Thymus (tissue), 11 donors: ENCODE data around the gene DUSP18. TPM values are rescaled to one million over a fixed set of nuclear protein-coding genes. Genes with fewer than 3 reads are reported as not detected.
A peak's percentile ranks its signal among the peaks of the same experiment; 100 is the strongest.

Experiments
- DNase-seq, 9 donors: peaks; one replicate each; pipeline ENCODE4 v3.0.0-alpha.2; 2013; ENCODE audit warnings: low spot score in 9 of 9, low read depth in 6 of 9, missing footprints in 1 of 9
- H3K27ac ChIP-seq, 2 donors: one replicate each; pipeline ENCODE4 v1.5.1; 2013; ENCODE audit warnings: control low read depth in 1 of 2, low read depth in 1 of 2, low read length in 1 of 2, mild to moderate bottlenecking in 1 of 2, moderate library complexity in 1 of 2
- H3K27me3 ChIP-seq, 2 donors: one replicate each; pipeline ENCODE4 v1.5.1; 2013; ENCODE audit warnings: low read length in 1 of 2; ENCODE audit not compliant: control insufficient read depth in 2 of 2, insufficient read depth in 1 of 2
- H3K36me3 ChIP-seq, 2 donors: one replicate each; pipeline ENCODE4 v1.5.1; 2013; ENCODE audit warnings: low read length in 1 of 2, mild to moderate bottlenecking in 1 of 2, moderate library complexity in 1 of 2; ENCODE audit not compliant: control insufficient read depth in 2 of 2, insufficient read depth in 2 of 2
- H3K4me1 ChIP-seq, 2 donors: one replicate each; pipeline ENCODE4 v1.5.1; 2013; ENCODE audit warnings: low read length in 2 of 2; ENCODE audit not compliant: control insufficient read depth in 2 of 2, insufficient read depth in 2 of 2
- H3K4me3 ChIP-seq, 2 donors: one replicate each; pipeline ENCODE4 v1.5.1; 2013; ENCODE audit warnings: low read length in 2 of 2, control low read depth in 1 of 2, mild to moderate bottlenecking in 1 of 2
- H3K9me3 ChIP-seq, 2 donors: one replicate each; pipeline ENCODE4 v1.5.1; 2013; ENCODE audit warnings: low read length in 1 of 2, mild to moderate bottlenecking in 1 of 2; ENCODE audit not compliant: control insufficient read depth in 2 of 2, insufficient read depth in 1 of 2
- WGBS: extraction: QIAGEN DNeasy Blood & Tissue Kit; methylation state at CpG from one replicate; pipeline ENCODE4 v1.1.7; 2013; 5-methylcytosine and 5-hydroxymethylcytosine counted together
- polyA plus RNA-seq: library from polyadenylated mRNA; stranded (reverse); fragments of 200-250 nt; gene quantifications from one replicate; pipeline ENCODE4 v1.2.3, GENCODE V29; 2013
- total RNA-seq: library from RNA; stranded (reverse); fragments of 120-200 nt; gene quantifications from one replicate; pipeline ENCODE4 v1.2.4, GENCODE V29; 2013
- donor health status: healthy.

Gene DUSP18
- total and polyA plus RNA-seq, 2 donors, result 3.3 to 6.4 TPM

DNA sequence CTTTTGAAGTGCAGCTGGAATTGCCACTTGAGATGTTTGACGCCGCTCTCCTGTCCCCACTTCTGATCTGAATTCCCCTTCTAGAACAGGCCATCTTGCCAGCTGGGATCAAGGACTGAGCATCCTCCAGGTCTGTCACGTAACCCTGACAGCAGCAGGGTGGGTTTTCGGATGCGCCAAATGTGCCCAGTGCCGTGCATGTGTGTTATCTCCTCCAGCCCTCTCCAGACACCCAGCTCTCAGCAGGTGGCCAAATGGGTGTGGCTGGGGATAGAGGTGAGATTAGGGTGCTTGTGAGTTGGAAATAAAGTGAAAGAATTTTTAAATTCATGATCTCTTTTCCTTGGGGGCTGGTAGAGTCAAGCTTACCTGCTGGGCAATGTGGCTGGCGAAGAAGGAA is 30.3 kb upstream of the DUSP18 start:
- Histone ChIP-seq H3K4me3 (no peak overlapping the region), H3K9me3 (peaks cover 0 to 3% of the 10 kb centered on the region in 2 donors), H3K4me1 (peaks cover 3 to 5% of the 10 kb centered on the region in 2 donors), H3K36me3 (no peaks in the 10 kb centered on the region), H3K27me3 (peaks cover 35 to 50% of the 10 kb centered on the region in 2 donors), H3K27ac (no peak overlapping the region)
- DNase-seq, result no peak
- 97% methylated on average over 7 of the region's 7 CpGs for WGBS

DNA sequence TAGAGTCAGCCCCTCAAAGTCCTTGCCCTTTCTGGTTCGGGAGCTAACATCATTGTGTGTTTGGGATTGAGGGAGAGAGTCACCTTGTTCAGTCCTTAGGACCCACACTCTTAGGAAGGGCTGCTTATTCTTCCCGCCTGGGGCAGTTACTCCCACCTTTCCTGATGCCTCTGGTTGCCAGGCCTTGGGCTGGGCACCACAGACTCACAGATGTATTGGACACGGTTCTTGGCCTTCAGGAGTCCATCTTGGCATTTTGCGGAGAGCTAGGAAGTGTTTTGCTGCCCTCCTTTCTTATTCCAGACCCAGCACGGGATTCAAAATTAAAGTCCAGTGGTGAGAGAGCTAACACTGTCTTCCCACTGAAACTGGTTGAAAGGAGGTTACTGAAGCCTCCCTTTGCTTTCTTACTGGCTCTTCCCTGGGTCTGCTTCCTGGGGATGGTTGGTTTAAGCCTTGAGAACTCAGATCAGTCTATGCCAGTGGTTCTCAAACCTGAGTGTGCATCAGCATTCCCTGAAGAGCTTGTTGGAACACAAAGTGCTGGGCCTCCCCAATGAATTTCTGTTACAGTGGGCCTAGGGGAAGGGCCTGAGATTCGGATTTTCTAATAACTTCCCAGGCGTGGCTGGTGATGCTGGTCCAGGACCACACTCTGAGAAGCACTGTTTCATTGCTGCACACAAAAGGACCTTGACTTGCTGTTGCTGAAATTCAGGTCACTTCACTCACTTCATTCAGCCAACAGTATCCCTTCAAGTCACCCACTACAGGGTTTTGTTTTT is 28.4 kb upstream of the DUSP18 start:
- Histone ChIP-seq H3K27ac (no peak overlapping the region), H3K27me3 (peaks cover 39 to 66% of the 10 kb centered on the region in 2 donors), H3K4me1 (peaks cover 3 to 5% of the 10 kb centered on the region in 2 donors), H3K36me3 (no peaks in the 10 kb centered on the region), H3K9me3 (peaks cover 0 to 3% of the 10 kb centered on the region in 2 donors), H3K4me3 (no peak overlapping the region)
- WGBS, result 96% methylated on average over 7 of the region's 7 CpGs
- no peak for DNase-seq

GRCh38 chr22:30695351-30695851 is 27.7 kb upstream of the DUSP18 start:
- H3K4me1 ChIP-seq, result peaks cover 3 to 5% of the 10 kb centered on the region in 2 donors
- peaks cover 39 to 66% of the 10 kb centered on the region in 2 donors for H3K27me3 ChIP-seq
- H3K36me3 ChIP-seq, result no peaks in the 10 kb centered on the region
- no peak for DNase-seq
- 89% methylated on average over 15 of the region's 15 CpGs for WGBS
- peaks cover 0 to 3% of the 10 kb centered on the region in 2 donors for H3K9me3 ChIP-seq
- no peak overlapping the region for H3K27ac ChIP-seq
- no peak overlapping the region for H3K4me3 ChIP-seq

DNA sequence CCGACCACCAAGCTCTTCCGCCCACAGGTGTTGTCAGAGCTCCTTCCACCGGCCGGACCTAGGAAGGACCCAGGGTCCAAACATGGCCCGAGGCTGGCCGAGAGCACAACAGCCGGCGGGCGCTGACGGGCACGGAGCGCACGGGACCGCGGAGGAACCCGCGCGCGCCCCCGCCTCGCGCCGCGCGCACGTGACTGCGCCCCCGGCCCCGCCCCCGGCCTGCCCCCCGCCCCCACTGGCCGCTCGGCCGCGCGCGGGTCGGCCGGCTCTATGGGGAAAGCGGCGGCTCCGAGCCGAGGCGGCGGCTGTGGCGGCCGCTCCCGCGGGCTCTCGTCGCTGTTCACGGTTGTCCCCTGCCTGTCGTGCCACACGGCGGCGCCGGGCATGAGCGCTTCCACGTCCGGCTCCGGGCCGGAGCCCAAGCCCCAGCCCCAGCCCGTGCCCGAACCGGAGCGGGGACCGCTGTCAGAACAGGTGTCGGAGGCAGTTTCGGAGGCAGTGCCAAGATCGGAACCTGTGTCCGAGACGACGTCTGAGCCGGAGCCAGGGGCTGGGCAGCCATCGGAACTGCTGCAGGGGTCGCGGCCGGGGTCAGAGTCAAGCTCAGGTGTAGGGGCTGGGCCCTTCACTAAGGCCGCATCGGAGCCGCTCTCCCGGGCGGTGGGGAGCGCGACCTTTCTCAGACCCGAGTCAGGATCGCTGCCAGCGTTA is 27.1 kb upstream of the DUSP18 start, which contains the start of gene OSBP2:
TSS of gene OSBP2 (plus strand) at position 235 of the 711 bp plus-strand sequence. CDS start at position 271, 36 bp downstream.
- Histone ChIP-seq H3K27ac (peak within 1 kb of the TSS in 1 of 2 donors; percentile 31), H3K9me3 (peaks cover 0 to 3% of the 10 kb centered on the region in 2 donors), H3K4me3 (peak within 1 kb of the TSS; percentile 33 to 50), H3K27me3 (peaks cover 39 to 66% of the 10 kb centered on the region in 2 donors), H3K36me3 (no peaks in the 10 kb centered on the region), H3K4me1 (peaks cover 3 to 5% of the 10 kb centered on the region in 2 donors)
- WGBS, result 6% methylated on average over 88 of the region's 88 CpGs
- DNase-seq, result no peak

GRCh38 chr22:30694171-30694639 is 26.5 kb upstream of the DUSP18 start:
- Histone ChIP-seq H3K4me1 (peaks cover 3 to 5% of the 10 kb centered on the region in 2 donors), H3K9me3 (peaks cover 0 to 3% of the 10 kb centered on the region in 2 donors), H3K27ac (peak overlapping the region in 1 of 2 donors; percentile 31), H3K4me3 (peak overlapping the region; percentile 33 to 50), H3K27me3 (peaks cover 36 to 66% of the 10 kb centered on the region in 2 donors), H3K36me3 (no peaks in the 10 kb centered on the region)
- peak in 2 of 9 donors; percentile 2 to 27 for DNase-seq
- WGBS, result 1% methylated on average over 38 of the region's 38 CpGs

GRCh38 chr22:30691204-30691603 is 23.5 kb upstream of the DUSP18 start:
- peaks cover 0 to 3% of the 10 kb centered on the region in 2 donors for H3K9me3 ChIP-seq
- no peak for DNase-seq
- no peak overlapping the region for H3K27ac ChIP-seq
- H3K4me3 ChIP-seq, result no peak overlapping the region
- peaks cover 32 to 46% of the 10 kb centered on the region in 2 donors for H3K27me3 ChIP-seq
- WGBS, result 90% methylated on average over 1 of the region's 1 CpG
- H3K4me1 ChIP-seq, result peaks cover 3 to 5% of the 10 kb centered on the region in 2 donors
- no peaks in the 10 kb centered on the region for H3K36me3 ChIP-seq

DNA sequence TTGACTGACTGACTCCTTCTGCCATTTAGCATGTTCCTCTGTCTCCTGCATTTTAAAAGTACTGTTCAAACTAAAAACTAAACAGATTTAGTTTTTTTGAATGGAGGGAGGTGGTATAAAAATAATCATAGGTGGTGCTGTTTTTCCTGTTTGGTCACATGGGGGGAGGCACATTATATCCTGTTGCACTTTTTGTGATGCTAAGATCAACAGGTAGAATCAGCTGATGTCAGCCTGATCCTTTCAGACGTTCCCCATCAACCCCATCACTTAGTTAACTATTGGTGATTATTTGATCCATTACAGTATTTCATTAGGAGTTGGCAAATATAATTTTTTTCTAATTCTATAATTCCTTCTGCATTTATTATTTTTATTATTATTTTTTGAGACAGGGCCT is 21.9 kb upstream of the DUSP18 start:
- Histone ChIP-seq H3K27me3 (peaks cover 17 to 31% of the 10 kb centered on the region in 2 donors), H3K4me1 (peaks cover 3 to 5% of the 10 kb centered on the region in 2 donors), H3K4me3 (no peak overlapping the region), H3K36me3 (no peaks in the 10 kb centered on the region), H3K27ac (no peak overlapping the region), H3K9me3 (no peaks in the 10 kb centered on the region)
- 79% methylated on average over 1 of the region's 1 CpG for WGBS
- DNase-seq, result no peak

DNA sequence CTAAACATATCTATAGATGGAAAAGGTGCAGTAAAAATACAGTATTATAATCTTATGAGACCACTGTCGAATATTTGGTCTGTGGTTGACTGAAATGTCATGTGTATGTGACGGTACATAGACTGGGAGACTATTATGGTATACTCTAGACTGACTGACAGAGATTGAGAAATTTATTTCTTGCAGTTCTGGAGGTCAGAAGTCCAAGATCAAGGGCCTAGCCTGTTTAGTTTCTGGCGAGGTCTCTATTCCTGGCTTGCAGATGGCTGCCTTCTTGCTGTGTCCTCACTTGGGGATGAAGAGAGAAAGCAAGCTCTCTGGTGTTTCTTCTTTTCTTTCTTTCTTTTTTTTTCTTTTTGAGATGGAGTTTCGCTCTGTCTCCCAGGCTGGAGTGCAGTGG is 19.7 kb upstream of the DUSP18 start:
- WGBS, result 95% methylated on average over 4 of the region's 4 CpGs
- H3K27me3 ChIP-seq, result peaks cover 0 to 11% of the 10 kb centered on the region in 2 donors
- no peaks in the 10 kb centered on the region for H3K36me3 ChIP-seq
- no peak overlapping the region for H3K4me3 ChIP-seq
- H3K9me3 ChIP-seq, result no peaks in the 10 kb centered on the region
- no peaks in the 10 kb centered on the region for H3K4me1 ChIP-seq
- DNase-seq, result no peak
- no peak overlapping the region for H3K27ac ChIP-seq

DNA sequence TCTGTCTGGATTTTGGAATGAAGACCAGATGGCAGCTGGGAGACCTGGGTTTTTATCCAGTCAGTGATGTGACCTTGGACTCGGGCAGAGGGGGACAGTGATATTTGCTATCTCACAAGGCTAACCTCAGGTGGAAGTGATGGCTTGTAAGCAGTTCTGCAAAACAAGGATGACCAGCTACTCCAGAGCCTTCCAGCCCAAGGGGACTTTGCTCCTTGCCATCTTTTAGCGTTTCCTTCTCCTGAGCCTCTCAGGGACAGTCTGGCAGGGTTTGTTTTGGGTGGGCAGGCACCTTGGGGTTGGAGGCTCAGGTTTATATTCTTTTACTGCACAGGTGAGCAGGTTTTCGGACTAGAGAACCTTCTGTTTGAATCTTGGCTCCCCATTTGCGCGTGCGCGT is 17.5 kb upstream of the DUSP18 start:
- H3K36me3 ChIP-seq, result no peaks in the 10 kb centered on the region
- no peaks in the 10 kb centered on the region for H3K9me3 ChIP-seq
- 96% methylated on average over 7 of the region's 7 CpGs for WGBS
- no peak for DNase-seq
- no peak overlapping the region for H3K4me3 ChIP-seq
- H3K27ac ChIP-seq, result no peak overlapping the region
- H3K4me1 ChIP-seq, result no peaks in the 10 kb centered on the region
- no peaks in the 10 kb centered on the region for H3K27me3 ChIP-seq
